Glutamatergic neuron (in vitro differentiated cells): ENCODE measurements around the gene MBTPS2. TPM values are rescaled to one million over a fixed set of nuclear protein-coding genes. Genes with fewer than 3 reads are reported as not detected.

Source experiments
- DNase-seq: peaks from one replicate; pipeline ENCODE4 v3.0.0; 2022
- H3K27ac Mint-ChIP-seq: one replicate; pipeline ENCODE4 v1.8.0; 2020; ENCODE audit warnings: mild to moderate bottlenecking, mixed read lengths, inconsistent platforms; ENCODE audit not compliant: unreplicated experiment
- H3K27me3 Mint-ChIP-seq: one replicate; pipeline ENCODE4 v1.8.0; 2020; ENCODE audit warnings: mild to moderate bottlenecking, moderate library complexity, mixed read lengths, inconsistent platforms; ENCODE audit not compliant: unreplicated experiment
- H3K36me3 Mint-ChIP-seq: one replicate; pipeline ENCODE4 v1.8.0; 2020; ENCODE audit warnings: mild to moderate bottlenecking, mixed read lengths, inconsistent platforms; ENCODE audit not compliant: unreplicated experiment
- H3K4me1 Mint-ChIP-seq: one replicate; pipeline ENCODE4 v1.8.0; 2020; ENCODE audit warnings: mild to moderate bottlenecking, low read depth, mixed read lengths, inconsistent platforms; ENCODE audit not compliant: unreplicated experiment
- H3K4me3 Mint-ChIP-seq: one replicate; pipeline ENCODE4 v1.8.0; 2020; ENCODE audit warnings: mild to moderate bottlenecking, mixed read lengths, inconsistent platforms; ENCODE audit not compliant: unreplicated experiment
- H3K9me3 Mint-ChIP-seq: one replicate; pipeline ENCODE4 v1.8.0; 2020; ENCODE audit warnings: mild to moderate bottlenecking, moderate library complexity, mixed read lengths, inconsistent platforms; ENCODE audit not compliant: unreplicated experiment
- long read RNA-seq: library from polyadenylated mRNA; unstranded; transcript quantifications from one replicate; pipeline ENCODE4 v2.0.0, GENCODE V29; 2020; ENCODE audit not compliant: unreplicated experiment
- total RNA-seq: library from RNA; stranded (reverse); fragmentation: NEBNext Ultra II Directional; extraction: Animal tissue kit (Norgen Biotek cat#: 25700); gene quantifications from one replicate; pipeline ENCODE4 v1.2.1, GENCODE V29; 2021; ENCODE audit not compliant: unreplicated experiment
- TF ChIP-seq, protein P1 (sequence below): fragments of 200-600 bp; sonication (generic); IDR thresholded peaks from one replicate; pipeline ENCODE4 v1.5.0; 2021; ENCODE audit not compliant: partially characterized antibody, unreplicated experiment

The MBTPS2 gene
- 22.3 TPM for total RNA-seq
- long read RNA-seq, full-length matches to known transcripts, result 3 of 5 reads
- long read RNA-seq, partial matches to known transcripts, result 1 of 5 reads
- long read RNA-seq, other reads (novel, unspliced or antisense), result 1 of 5 reads

DNA sequence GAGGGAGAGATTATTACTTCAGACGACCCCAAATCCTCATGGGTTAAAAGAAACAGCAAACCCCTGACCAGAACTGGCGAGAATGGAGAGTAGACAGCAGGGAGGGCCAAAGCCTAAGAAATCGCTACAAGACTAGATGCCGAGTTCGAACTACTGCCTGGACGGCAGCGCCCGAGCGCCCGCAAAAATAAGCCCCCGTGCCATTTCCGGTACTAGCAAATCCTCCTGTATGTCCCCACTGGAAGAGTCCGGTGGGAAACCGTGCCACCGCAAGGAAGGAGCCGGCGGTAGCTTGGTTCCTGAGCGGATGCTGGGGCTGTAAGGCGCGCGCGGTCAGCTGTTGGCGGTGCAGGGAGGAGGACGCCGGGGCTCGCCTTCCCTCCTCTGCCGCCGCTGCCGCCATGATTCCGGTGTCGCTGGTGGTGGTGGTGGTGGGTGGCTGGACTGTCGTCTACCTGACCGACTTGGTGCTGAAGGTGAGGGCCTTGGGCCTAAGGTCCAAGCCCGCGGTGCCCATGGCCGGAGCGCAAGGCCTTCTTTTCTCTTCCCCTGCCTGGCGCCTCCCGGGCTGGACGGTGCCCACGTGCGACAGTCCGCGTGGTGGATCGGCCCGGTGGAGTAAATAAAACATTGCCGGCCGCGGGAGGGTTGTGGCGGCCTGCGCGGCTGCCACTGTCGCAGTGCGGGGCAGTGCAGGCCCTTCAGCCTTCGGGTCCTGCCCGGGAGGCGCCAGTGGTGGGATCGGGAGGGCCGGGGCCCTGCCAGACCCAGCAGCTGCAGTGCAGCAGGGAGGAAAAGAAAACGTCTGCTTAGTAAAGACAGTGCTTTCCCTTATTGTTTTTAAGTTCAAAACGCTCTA lies at the start of gene MBTPS2:
TSS of gene MBTPS2 (plus strand) at position 284 of the 859 bp plus-strand sequence. CDS start at position 402, 118 bp downstream.
- H3K4me3 Mint-ChIP-seq, result peak within 1 kb of the TSS; percentile 91
- no peaks in the 10 kb centered on the region for H3K4me1 Mint-ChIP-seq
- H3K27me3 Mint-ChIP-seq, result no peaks in the 10 kb centered on the region
- TF ChIP-seq, protein P1, sequence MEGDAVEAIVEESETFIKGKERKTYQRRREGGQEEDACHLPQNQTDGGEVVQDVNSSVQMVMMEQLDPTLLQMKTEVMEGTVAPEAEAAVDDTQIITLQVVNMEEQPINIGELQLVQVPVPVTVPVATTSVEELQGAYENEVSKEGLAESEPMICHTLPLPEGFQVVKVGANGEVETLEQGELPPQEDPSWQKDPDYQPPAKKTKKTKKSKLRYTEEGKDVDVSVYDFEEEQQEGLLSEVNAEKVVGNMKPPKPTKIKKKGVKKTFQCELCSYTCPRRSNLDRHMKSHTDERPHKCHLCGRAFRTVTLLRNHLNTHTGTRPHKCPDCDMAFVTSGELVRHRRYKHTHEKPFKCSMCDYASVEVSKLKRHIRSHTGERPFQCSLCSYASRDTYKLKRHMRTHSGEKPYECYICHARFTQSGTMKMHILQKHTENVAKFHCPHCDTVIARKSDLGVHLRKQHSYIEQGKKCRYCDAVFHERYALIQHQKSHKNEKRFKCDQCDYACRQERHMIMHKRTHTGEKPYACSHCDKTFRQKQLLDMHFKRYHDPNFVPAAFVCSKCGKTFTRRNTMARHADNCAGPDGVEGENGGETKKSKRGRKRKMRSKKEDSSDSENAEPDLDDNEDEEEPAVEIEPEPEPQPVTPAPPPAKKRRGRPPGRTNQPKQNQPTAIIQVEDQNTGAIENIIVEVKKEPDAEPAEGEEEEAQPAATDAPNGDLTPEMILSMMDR, result no peak
- peak within 1 kb of the TSS; percentile 91 for H3K27ac Mint-ChIP-seq
- no peaks in the 10 kb centered on the region for H3K9me3 Mint-ChIP-seq
- DNase-seq, result peak; percentile 79
- no peaks in the 10 kb centered on the region for H3K36me3 Mint-ChIP-seq

DNA sequence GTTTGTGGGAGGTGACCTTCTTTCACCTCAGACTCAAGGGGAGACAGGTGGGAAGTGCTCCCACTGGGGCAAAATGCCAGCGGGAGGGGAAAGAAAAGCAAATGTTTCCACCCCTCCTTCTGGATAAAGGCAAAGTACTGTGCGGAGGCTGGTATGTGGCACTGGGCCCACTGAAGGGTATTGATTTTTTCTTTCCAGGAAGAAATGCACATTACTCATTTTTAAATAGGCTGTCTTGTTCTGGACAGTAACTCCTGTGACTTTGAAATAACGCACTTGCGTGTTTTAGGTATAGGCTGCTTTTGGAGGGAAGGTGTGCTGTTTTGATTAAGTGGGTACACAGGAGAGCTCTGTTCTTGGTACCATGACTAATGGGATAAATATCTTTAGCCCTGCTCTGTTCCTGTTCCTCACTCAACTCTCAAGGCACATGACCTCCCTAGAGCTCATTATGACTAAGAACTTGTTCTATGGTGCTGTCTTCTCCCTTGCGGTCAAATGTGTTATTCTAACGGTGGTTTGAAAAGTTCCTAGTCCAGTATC lies 40.7 kb upstream of the MBTPS2 start:
- peaks cover 10% of the 10 kb centered on the region for H3K4me1 Mint-ChIP-seq
- no peak overlapping the region for H3K4me3 Mint-ChIP-seq
- H3K27ac Mint-ChIP-seq, result no peak overlapping the region
- no peaks in the 10 kb centered on the region for H3K27me3 Mint-ChIP-seq
- no peaks in the 10 kb centered on the region for H3K9me3 Mint-ChIP-seq
- H3K36me3 Mint-ChIP-seq, result no peaks in the 10 kb centered on the region
- TF ChIP-seq, protein P1, result no peak
- DNase-seq, result no peak

DNA sequence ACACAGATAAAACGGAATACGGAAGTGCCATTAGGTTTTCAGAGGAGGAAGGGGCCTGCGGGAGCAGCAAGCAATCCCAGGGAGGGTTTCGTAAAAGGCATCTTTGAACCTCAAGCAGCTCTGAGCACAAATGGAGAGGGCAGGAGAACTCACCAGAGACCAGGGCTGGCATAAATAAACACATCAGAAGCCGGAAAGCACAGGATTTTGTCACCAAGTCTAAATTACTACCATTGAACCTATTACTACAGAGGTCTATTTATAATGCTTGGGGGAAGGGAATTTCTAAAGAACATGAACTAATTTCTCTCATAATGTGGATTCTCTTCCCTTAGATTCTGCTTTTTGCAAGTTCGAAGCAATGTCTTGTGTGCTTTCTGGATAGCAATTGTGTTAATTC lies 39.6 kb upstream of the MBTPS2 start:
- H3K27ac Mint-ChIP-seq, result no peak overlapping the region
- no peak for DNase-seq
- TF ChIP-seq, protein P1, result no peak
- peak overlapping the region; percentile 16 for H3K4me3 Mint-ChIP-seq
- no peaks in the 10 kb centered on the region for H3K9me3 Mint-ChIP-seq
- no peaks in the 10 kb centered on the region for H3K36me3 Mint-ChIP-seq
- no peaks in the 10 kb centered on the region for H3K27me3 Mint-ChIP-seq
- H3K4me1 Mint-ChIP-seq, result peaks cover 10% of the 10 kb centered on the region

DNA sequence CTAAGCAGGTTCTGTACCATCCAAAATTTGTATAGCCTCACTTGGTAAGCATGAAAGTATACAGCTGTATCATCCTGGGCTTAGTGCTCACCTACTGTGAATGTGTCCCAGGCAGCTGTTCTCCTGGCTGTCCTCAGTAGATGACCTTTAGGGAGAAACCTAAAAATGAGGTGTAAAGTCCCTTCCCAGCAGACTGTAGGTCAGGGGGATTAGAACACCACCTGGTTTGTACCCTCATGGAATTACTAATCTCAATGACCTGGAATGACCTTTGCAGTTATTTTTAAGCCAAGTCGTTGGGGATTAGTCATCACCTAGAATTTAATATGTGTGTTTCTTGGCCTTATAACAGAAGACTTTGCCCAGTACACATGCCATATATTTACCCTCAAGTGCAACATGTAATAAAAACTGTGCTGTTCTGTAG lies 39.1 kb upstream of the MBTPS2 start:
- Mint-ChIP-seq H3K27me3 (no peaks in the 10 kb centered on the region), H3K9me3 (no peaks in the 10 kb centered on the region), H3K4me3 (no peak overlapping the region), H3K27ac (no peak overlapping the region), H3K4me1 (peaks cover 10% of the 10 kb centered on the region), H3K36me3 (no peaks in the 10 kb centered on the region)
- TF ChIP-seq, protein P1, result no peak
- DNase-seq, result no peak
